Stomach (tissue), 4 donors: ENCODE measurements around the gene PER1.

ENCODE experiments used
- CTCF ChIP-seq, 7 experiments: fragments of 450-650 bp in 4 of 7; fragments of 200-600 bp in 3 of 7; sonication (generic) in 3 of 7; IDR thresholded peaks; one replicate each; pipeline ENCODE4 v1.5.1; 2016 to 2019; ENCODE audit warnings: antibody characterized with exemption in 7 of 7, control low read depth in 2 of 7, mild to moderate bottlenecking in 1 of 7
- EP300 ChIP-seq: sonication (generic); formaldehyde crosslinking; IDR thresholded peaks from one replicate; pipeline ENCODE4 v1.6.1; 2017; ENCODE audit warnings: antibody characterized with exemption

DNA sequence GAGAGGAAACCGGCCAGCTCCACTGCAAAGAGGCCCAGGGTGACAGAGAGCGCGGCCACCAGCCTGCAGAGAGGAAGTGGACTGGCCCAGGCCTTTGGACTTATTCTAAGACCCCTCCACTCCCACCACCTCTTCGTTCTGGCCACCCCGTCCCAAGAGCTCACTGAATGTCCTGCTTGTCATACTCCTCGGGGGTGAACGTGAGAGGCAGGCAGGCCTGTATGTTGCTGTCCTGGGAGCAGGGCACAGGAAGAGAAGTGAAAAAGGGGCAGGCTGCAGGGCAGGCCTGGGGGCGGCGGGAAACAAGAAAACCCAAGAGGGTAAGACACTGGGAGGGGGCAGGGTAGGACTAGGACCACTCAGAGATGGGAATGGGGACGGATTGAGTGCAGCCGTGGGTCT lies 23.6 kb upstream of the PER1 start:
- TF ChIP-seq EP300 (no peak), CTCF (IDR thresholded peaks at IDR 0.05) (no peak)
